Trophoblast cell (in vitro differentiated cells and primary cell): ENCODE results near the gene PRICKLE1.

ENCODE experiments used
- DNase-seq, 2 donors: peaks; one replicate each; pipeline ENCODE4 v3.0.0-alpha.2; 2016
- H2AFZ ChIP-seq: 2 replicates; pipeline ENCODE4 v1.6.1; 2013; ENCODE audit warnings: low read length, moderate library complexity, mild to moderate bottlenecking; ENCODE audit not compliant: insufficient read depth, poor library complexity
- H2AK5ac ChIP-seq: 2 replicates; pipeline ENCODE4 v1.6.1; 2013; ENCODE audit warnings: mild to moderate bottlenecking, low read length
- H2BK120ac ChIP-seq: 2 replicates; pipeline ENCODE4 v1.6.1; 2013; ENCODE audit warnings: low read length, mild to moderate bottlenecking, moderate library complexity; ENCODE audit not compliant: insufficient read depth, poor library complexity
- H2BK12ac ChIP-seq: 2 replicates; pipeline ENCODE4 v1.6.1; 2013; ENCODE audit warnings: mild to moderate bottlenecking, low read length, moderate library complexity
- H2BK5ac ChIP-seq: 2 replicates; pipeline ENCODE4 v1.6.1; 2013; ENCODE audit warnings: low read length, low read depth, moderate library complexity, mild to moderate bottlenecking; ENCODE audit not compliant: poor library complexity
- H3K14ac ChIP-seq: 2 replicates; pipeline ENCODE4 v1.6.1; 2013; ENCODE audit warnings: mild to moderate bottlenecking, low read length
- H3K18ac ChIP-seq: 2 replicates; pipeline ENCODE4 v1.6.1; 2013; ENCODE audit warnings: mild to moderate bottlenecking, low read length
- H3K23ac ChIP-seq: 2 replicates; pipeline ENCODE4 v1.6.1; 2013; ENCODE audit warnings: low read length
- H3K27ac ChIP-seq: 2 replicates; pipeline ENCODE4 v1.5.1; 2013; ENCODE audit warnings: low read depth, mild to moderate bottlenecking, inconsistent platforms, low read length, moderate library complexity
- H3K27me3 ChIP-seq: 2 replicates; pipeline ENCODE4 v1.6.1; 2013; ENCODE audit warnings: inconsistent platforms, mild to moderate bottlenecking, low read length, moderate library complexity; ENCODE audit not compliant: insufficient read depth
- H3K36me3 ChIP-seq, 2 experiments: 1 replicate in 1 of 2; 2 replicates in 1 of 2; pipeline ENCODE4 v1.6.1; 2013; ENCODE audit warnings: low read length in 2 of 2, mild to moderate bottlenecking in 2 of 2, moderate library complexity in 1 of 2; ENCODE audit not compliant: insufficient read depth in 2 of 2, control insufficient read depth in 1 of 2
- H3K4ac ChIP-seq: 2 replicates; pipeline ENCODE4 v1.6.1; 2013; ENCODE audit warnings: low read depth, mild to moderate bottlenecking, low read length, moderate library complexity
- H3K4me1 ChIP-seq, 2 experiments: 1 replicate in 1 of 2; 2 replicates in 1 of 2; pipeline ENCODE4 v1.6.1; 2013; ENCODE audit warnings: low read length in 2 of 2, mild to moderate bottlenecking in 2 of 2, moderate library complexity in 1 of 2; ENCODE audit not compliant: insufficient read depth in 2 of 2, control insufficient read depth in 1 of 2
- H3K4me2 ChIP-seq: 2 replicates; pipeline ENCODE4 v1.6.1; 2013; ENCODE audit warnings: inconsistent platforms, mild to moderate bottlenecking, low read length, moderate library complexity
- H3K4me3 ChIP-seq: 2 replicates; pipeline ENCODE4 v1.5.1; 2013; ENCODE audit warnings: mild to moderate bottlenecking, low read depth, low read length, inconsistent platforms
- H3K79me1 ChIP-seq: one replicate; pipeline ENCODE4 v1.6.1; 2013; ENCODE audit warnings: low read length
- H3K79me2 ChIP-seq: 2 replicates; pipeline ENCODE4 v1.6.1; 2013; ENCODE audit warnings: low read length, mild to moderate bottlenecking; ENCODE audit not compliant: control insufficient read depth, insufficient read depth, poor library complexity
- H3K9ac ChIP-seq: 2 replicates; pipeline ENCODE4 v1.6.1; 2013; ENCODE audit warnings: mild to moderate bottlenecking, low read length
- H3K9me3 ChIP-seq: 2 replicates; pipeline ENCODE4 v1.6.1; 2013; ENCODE audit warnings: low read depth, mild to moderate bottlenecking, control low read depth, inconsistent platforms, low read length; ENCODE audit not compliant: insufficient read depth
- H4K12ac ChIP-seq: 2 replicates; pipeline ENCODE4 v1.6.1; 2013; ENCODE audit warnings: low read depth, mild to moderate bottlenecking, low read length, moderate library complexity
- H4K8ac ChIP-seq: 2 replicates; pipeline ENCODE4 v1.6.1; 2013; ENCODE audit warnings: low read depth, mild to moderate bottlenecking, low read length, moderate library complexity
- H4K91ac ChIP-seq: one replicate; pipeline ENCODE4 v1.6.1; 2013; ENCODE audit warnings: low read depth, mild to moderate bottlenecking, low read length, moderate library complexity
- WGBS: extraction: QIAGEN DNeasy Blood & Tissue Kit; methylation state at CpG from one replicate; pipeline ENCODE4 v1.1.7; 2013; ENCODE audit warnings: missing lambda C conversion rate; ENCODE audit not compliant: insufficient read length, insufficient coverage; ENCODE audit errors: extremely low coverage; 5-methylcytosine and 5-hydroxymethylcytosine counted together

PRICKLE1 gene

GRCh38 chr12:42447371-42447786 lies 142.2 kb downstream of the PRICKLE1 start:
- Histone ChIP-seq H3K4ac (no peak overlapping the region), H3K79me2 (no peaks in the 10 kb centered on the region), H2BK12ac (no peak overlapping the region), H2BK120ac (no peak overlapping the region), H3K27me3 (no peaks in the 10 kb centered on the region), H3K27ac (no peak overlapping the region), H3K4me3 (no peak overlapping the region), H2BK5ac (no peak overlapping the region), H2AK5ac (no peak overlapping the region), H2AFZ (no peak overlapping the region), H3K14ac (no peak overlapping the region), H3K4me2 (no peak overlapping the region), H3K79me1 (no peaks in the 10 kb centered on the region), H3K36me3 (peaks cover 5 to 9% of the 10 kb centered on the region in 2 experiments), H4K8ac (no peak overlapping the region), H4K91ac (no peak overlapping the region), H3K23ac (no peak overlapping the region), H3K4me1 (no peaks in the 10 kb centered on the region), H3K9ac (no peak overlapping the region), H4K12ac (no peak overlapping the region), H3K18ac (no peak overlapping the region), H3K9me3 (no peaks in the 10 kb centered on the region)
- DNase-seq: no peak
- WGBS: no CpG with 5 or more reads among the region's 3 CpGs

GRCh38 chr12:42446761-42447160 lies 142.8 kb downstream of the PRICKLE1 start:
- no CpG with 5 or more reads among the region's 6 CpGs for WGBS
- Histone ChIP-seq H3K9ac (no peak overlapping the region), H3K4me3 (no peak overlapping the region), H2BK12ac (no peak overlapping the region), H4K12ac (no peak overlapping the region), H3K4ac (no peak overlapping the region), H4K8ac (no peak overlapping the region), H3K9me3 (no peaks in the 10 kb centered on the region), H2BK5ac (no peak overlapping the region), H3K79me2 (no peaks in the 10 kb centered on the region), H3K36me3 (peaks cover 7 to 9% of the 10 kb centered on the region in 2 experiments), H3K79me1 (no peaks in the 10 kb centered on the region), H3K4me1 (no peaks in the 10 kb centered on the region), H2AK5ac (no peak overlapping the region), H3K27me3 (no peaks in the 10 kb centered on the region), H3K23ac (no peak overlapping the region), H2AFZ (no peak overlapping the region), H3K27ac (no peak overlapping the region), H3K14ac (no peak overlapping the region), H4K91ac (no peak overlapping the region), H3K18ac (no peak overlapping the region), H3K4me2 (no peak overlapping the region), H2BK120ac (no peak overlapping the region)
- no peak for DNase-seq

- Histone ChIP-seq H3K27ac (no peak overlapping the region), H3K4me1 (no peaks in the 10 kb centered on the region), H3K36me3 (peaks cover 3 to 9% of the 10 kb centered on the region in 2 experiments), H4K8ac (no peak overlapping the region), H3K27me3 (no peaks in the 10 kb centered on the region), H2AFZ (no peak overlapping the region), H2AK5ac (no peak overlapping the region), H3K79me2 (no peaks in the 10 kb centered on the region), H3K9ac (no peak overlapping the region), H3K4ac (no peak overlapping the region), H2BK120ac (no peak overlapping the region), H3K18ac (no peak overlapping the region), H2BK5ac (no peak overlapping the region), H3K4me3 (no peak overlapping the region), H3K23ac (no peak overlapping the region), H3K79me1 (no peaks in the 10 kb centered on the region), H3K9me3 (no peaks in the 10 kb centered on the region), H3K14ac (no peak overlapping the region), H4K12ac (no peak overlapping the region), H4K91ac (no peak overlapping the region), H2BK12ac (no peak overlapping the region), H3K4me2 (no peak overlapping the region)
- no peak for DNase-seq
- no CpG with 5 or more reads among the region's 16 CpGs for WGBS
These were observed 143.7 kb downstream of the PRICKLE1 start for GRCh38 chr12:42445891-42446290.

DNA sequence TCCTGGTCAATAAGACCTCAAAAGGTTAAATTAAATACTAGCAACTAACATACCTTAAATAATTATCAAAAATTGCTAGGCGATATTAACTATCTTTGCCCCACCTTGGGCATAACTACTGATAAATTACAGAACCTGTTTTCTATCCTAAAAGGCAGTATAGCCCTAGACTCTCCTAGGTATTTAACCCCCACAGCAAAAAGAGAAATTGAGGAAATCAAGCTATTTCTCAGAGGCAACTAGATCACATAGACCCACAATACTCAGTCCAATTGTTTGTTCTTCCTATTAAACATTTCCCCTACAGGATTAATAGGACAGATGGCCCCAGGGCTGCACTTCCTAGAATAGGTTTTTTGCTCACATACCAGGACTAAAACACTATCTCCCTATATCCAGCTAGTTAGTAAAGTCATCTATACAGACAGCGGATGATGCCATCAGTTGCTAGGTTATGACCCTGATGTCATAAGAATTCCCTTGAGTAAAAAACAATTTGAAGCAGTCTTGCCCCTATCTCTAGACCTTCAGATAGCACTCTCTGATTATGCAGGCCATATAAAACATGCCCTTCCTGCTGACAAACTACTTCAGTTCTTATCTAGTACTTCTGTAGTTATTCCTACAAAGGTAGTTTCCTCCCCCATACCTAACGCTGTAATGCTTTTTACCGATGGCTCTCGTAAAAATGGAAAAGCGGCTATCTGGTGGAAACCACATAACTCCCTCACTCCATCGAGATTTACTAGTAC lies 145.2 kb downstream of the PRICKLE1 start:
- no peaks in the 10 kb centered on the region for H3K79me1 ChIP-seq
- H3K79me2 ChIP-seq: no peaks in the 10 kb centered on the region
- H2BK5ac ChIP-seq: no peak overlapping the region
- no peak overlapping the region for H2AK5ac ChIP-seq
- WGBS: no CpG with 5 or more reads among the region's 7 CpGs
- no peak overlapping the region for H4K91ac ChIP-seq
- H3K36me3 ChIP-seq: peaks cover 3 to 9% of the 10 kb centered on the region in 2 experiments
- no peaks in the 10 kb centered on the region for H3K4me1 ChIP-seq
- no peak overlapping the region for H3K27ac ChIP-seq
- no peak overlapping the region for H3K4me2 ChIP-seq
- H2AFZ ChIP-seq: no peak overlapping the region
- H3K27me3 ChIP-seq: no peaks in the 10 kb centered on the region
- peak; percentile 72 to 92 for DNase-seq
- H4K8ac ChIP-seq: no peak overlapping the region
- no peak overlapping the region for H3K4me3 ChIP-seq
- no peak overlapping the region for H2BK120ac ChIP-seq
- no peak overlapping the region for H2BK12ac ChIP-seq
- no peak overlapping the region for H3K18ac ChIP-seq
- no peaks in the 10 kb centered on the region for H3K9me3 ChIP-seq
- no peak overlapping the region for H3K4ac ChIP-seq
- no peak overlapping the region for H3K14ac ChIP-seq
- H3K9ac ChIP-seq: no peak overlapping the region
- no peak overlapping the region for H4K12ac ChIP-seq
- no peak overlapping the region for H3K23ac ChIP-seq
